NCI-H1048 (cell line): ENCODE measurements around the gene PLXND1.

ENCODE experiments used
- DNase-seq: peaks from one replicate; lab custom pipeline; 2025; lab: John Stamatoyannopoulos, UW

PLXND1 gene

GRCh38 chr3:129582799-129583198 is 23.7 kb downstream of the PLXND1 start:
- DNase-seq = no peak

DNA sequence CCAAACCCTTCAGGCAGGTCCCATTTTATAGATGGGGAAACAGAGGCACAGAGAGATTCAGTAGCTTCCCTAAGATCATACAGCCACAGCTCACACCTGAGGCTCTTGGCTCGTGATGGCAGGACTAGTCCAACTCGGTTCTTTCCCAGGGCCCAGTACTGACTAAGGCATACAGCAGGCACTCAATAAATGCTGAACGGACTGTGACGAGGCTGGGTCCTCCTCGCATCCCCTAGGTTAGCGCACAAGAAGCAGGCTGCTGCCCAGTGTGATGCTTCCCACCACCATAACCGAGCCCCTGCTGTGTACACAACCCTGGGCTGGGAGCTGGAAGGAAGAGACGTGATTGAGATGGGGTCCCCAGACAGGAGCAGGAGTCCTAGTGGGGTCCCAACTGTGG is 24.9 kb downstream of the PLXND1 start:
- DNase-seq = no peak

- DNase-seq = no peak
Observed at GRCh38 chr3:129579991-129580390, 26.5 kb downstream of the PLXND1 start.

GRCh38 chr3:129577925-129578786 is 28.3 kb downstream of the PLXND1 start:
- no peak for DNase-seq

DNA sequence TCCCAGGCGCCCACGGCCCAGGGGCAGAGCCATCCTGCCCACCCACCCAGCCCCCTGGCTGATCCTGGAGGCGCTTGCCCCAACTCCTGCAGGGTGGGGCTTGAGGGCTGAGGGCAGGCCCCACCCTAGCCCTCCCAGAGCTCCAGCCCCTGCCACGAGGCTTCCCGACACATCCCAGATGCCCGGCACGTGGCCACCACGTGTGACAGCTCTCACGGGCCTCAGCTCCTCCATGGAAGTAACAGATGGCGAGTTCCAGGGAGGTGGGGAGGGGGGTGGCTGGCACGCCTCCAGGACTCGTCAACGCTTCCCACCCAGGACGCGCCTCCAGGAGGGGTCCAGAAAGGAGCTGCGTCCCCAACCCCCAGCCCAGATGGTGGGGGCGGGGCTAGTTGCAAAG is 29.1 kb downstream of the PLXND1 start:
- DNase-seq = no peak

- DNase-seq = no peak
Observed at GRCh38 chr3:129576514-129577352, 29.7 kb downstream of the PLXND1 start.

- DNase-seq = no peak
Observed at GRCh38 chr3:129575997-129576384, 30.5 kb downstream of the PLXND1 start.

DNA sequence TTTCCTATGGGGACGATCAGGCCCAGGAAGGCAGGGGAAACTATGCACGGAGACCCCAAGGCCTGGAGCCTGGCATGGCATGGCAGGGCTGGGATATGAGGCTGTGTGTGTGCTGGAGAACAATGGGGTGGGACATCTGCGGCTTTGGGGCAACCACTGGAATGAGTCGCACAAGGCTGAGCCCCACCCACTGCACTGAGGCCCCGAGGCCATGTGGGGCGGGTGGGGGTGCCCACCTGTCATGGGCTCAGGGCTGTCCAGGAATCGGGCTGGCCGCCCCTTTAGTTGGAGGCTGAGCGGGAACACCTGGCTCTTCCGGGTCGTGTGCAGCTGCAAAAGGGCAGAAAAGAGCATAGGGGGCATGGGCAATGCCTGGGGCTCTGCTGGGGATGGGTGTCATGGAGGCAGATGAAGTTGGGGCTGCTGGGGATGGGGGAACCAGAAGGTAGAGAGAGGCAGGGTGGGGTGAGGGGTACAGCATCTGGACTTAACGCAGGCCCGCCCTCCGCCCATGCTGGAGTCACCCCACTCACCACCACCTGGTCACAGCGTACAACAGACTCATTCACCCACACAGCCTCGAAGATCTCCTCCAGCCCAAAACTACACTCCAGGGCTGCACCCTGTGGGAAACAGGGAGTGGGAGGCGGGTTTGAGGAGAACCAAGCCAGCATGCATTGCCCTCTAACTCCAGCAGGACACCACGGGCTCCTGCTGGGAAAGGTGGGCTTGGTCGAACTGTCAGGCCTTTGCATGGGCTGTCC is 31.1 kb downstream of the PLXND1 start:
- DNase-seq = no peak

DNA sequence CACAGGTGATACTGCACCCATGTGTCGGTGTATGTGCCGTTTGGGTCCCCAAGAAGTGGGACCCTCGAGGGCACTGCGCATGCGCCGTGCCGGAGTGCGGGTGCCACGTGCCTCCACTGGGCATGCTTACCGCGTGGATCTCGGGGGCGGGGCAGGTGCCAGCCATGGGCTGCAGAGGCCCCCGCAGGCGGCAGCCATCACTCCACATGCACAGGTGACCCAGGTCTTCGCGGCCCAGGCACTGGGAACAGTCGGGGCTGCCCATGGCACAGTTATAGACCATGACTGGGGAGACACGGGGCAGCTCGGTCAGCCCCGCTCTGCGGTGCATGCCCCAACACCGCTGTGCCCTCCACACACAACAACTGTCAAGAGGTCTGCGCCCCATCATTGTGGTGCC is 32.3 kb downstream of the PLXND1 start:
- DNase-seq = no peak

DNA sequence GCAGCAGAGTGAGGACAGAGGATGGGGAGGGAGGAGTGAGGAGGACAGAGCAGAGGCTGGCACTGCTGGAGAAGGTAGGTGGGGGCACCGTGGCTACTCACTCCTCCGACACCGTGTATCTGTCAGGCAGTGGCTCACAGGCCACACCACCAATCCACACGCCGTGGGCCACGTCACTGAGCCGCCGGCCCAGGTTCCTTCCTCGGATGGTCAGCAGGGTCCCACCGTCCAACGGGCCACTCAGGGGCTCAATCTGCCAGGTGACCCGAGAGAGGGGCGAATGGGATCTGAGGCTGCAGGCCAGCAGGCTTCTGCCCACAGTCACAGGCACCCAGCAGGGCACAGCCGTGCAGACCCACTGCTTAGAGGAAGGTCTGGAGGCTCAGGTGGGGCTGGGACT is 33.0 kb downstream of the PLXND1 start:
- DNase-seq = no peak

DNA sequence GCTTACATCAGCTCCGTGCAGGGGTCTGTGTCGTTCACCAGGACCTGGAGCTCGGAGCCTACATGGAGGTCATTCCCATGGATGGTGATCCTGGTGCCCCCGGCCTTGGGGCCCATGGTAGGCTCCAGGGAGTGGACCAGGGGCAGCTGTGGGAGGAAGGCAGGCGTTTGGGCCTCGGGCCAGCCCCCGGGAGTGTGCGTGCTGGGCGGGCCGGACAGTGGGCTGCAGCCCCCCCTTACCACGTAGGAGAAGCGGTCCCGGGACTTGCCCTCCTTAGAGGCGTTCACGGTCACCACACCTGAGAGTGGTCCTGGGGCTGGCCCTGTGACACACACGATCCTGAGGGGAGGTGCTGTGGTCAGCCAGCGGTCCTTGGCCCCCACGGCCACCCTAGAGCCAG is 33.9 kb downstream of the PLXND1 start:
- DNase-seq = no peak

- DNase-seq = no peak
Observed at GRCh38 chr3:129571605-129572547, 34.6 kb downstream of the PLXND1 start.

DNA sequence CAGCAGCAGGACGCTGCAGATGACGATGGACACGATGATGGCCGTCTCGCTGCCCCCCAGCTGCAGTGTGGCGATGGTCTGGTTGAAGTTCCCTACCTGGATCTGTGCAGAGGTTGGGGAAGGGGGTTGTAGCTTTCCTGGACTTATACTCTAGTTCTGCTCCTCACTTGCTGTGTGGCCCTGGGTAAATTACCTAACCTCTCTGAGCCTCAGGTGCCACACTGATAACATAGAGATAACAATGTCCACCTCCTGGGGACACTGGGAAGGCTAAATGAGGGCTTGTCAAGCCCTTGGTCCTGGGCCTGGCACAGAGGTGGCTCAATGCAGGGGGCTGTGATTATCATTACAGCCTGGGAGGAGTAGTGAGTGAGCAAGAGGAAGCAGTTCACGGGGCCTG is 36.6 kb downstream of the PLXND1 start:
- no peak for DNase-seq

GRCh38 chr3:129567939-129568338 is 38.5 kb downstream of the PLXND1 start:
- DNase-seq = no peak

DNA sequence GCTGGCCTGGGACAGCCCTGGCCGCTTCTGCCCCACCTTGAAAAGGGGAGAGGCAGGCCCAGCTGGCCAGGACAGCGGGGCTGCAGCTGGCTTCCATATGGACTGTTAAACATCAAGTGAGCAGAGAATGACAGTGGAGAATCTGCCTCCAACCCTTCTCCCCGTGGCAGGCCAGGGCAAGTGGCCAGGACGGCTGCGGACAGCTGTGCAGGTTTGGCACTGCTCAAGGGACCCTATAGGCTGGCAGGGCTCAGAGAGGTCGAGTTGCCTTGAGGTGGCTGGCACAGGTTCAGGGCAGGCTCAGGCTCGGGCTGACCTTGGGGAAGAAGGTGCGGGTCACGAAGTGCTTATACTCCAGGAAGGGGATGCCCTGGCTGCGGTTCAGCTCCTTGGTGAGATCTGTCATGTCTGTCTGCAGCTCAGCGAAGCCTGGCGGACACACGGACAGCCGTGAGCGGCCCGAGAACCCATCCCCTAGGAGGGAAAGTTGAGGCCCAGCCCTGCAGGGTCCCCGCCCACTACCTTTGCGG is 39.2 kb downstream of the PLXND1 start:
- no peak for DNase-seq

DNA sequence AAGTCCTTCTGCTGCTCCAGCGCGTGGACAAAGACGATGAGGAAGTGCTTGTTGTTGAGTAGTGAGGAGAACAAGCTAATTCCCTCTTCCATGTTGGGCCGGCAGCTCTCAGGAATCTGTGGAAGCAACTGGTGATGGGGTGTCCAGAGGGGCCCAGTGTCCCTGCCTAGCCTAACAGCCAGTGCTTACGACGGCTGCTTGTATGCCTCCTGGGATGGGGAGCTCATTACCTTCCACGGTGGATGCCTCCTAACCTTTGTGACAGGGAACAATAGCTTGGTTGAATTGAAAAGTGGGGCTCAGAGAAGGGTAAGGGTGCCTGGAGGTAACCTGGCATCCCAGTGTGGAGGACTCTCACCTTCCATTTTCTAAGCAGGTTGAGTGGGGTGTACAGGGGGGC is 40.6 kb downstream of the PLXND1 start:
- no peak for DNase-seq

GRCh38 chr3:129564981-129565644 is 41.4 kb downstream of the PLXND1 start:
- DNase-seq = no peak

GRCh38 chr3:129563850-129564535 is 42.5 kb downstream of the PLXND1 start:
- DNase-seq = no peak

DNA sequence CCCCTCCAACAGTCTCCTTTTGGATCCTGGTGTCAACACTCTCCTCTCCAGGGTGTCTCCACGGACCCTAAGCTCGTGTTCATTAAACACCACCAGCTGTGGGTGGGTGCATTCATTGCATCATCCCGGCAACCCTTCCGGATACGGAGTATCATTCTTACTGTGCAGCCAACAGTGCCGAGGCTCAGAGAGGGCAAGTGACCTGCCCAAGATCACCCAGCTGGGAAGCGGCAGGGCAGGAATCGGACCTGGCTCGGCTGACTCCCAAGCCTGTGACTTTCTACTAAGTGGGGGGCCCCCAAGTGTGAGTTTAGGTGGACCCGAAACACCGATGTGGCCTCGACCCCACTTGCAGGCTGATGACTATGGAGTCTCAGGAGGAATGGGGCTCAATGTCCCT is 43.1 kb downstream of the PLXND1 start:
- no peak for DNase-seq

DNA sequence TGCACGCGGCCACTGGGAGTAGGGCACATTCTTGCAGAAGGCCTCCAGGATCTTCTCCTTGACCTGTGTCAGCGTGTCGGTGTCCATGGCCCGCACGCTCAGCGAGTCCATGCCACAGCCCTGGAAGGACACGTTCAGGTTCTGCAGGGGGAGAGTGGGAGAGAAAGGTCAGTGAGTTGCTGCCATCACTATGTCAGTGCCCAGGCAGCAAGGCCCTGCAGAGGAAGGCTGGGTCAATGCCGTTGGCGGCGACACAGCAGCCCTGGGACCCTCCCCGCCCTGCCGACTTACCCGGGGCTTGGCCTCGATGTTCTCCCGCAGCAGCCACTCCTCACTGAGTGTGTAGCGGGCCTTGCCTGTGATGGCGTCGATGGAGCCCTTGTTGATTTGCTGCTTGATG is 43.7 kb downstream of the PLXND1 start:
- DNase-seq = no peak
